SK-N-SH treated with all-trans-retinoic acid at 6 μM for 48 hours (cell line): ENCODE measurements around the gene TTC34.

ENCODE experiments used
- ATAC-seq: fragments of 200-7000 bp; cut with Tn5 transposase; 3 replicates; pipeline ENCODE4 v1.9.1; 2020; ENCODE audit warnings: mild to moderate bottlenecking, moderate library complexity
- ARNTL ChIP-seq: fragments of 450-650 bp; formaldehyde crosslinking; IDR thresholded peaks from 2 replicates; pipeline ENCODE4 v1.5.0; 2020; ENCODE audit warnings: low read depth, mild to moderate bottlenecking, moderate library complexity, borderline replicate concordance
- BACH2 ChIP-seq: fragments of 250-450 bp; sonication (Bioruptor Pico); IDR thresholded peaks from 2 replicates; pipeline ENCODE4 v1.9.0; 2021; ENCODE audit warnings: mild to moderate bottlenecking, borderline replicate concordance
- CREB5 ChIP-seq: fragments of 250-450 bp; sonication (Bioruptor Pico); IDR thresholded peaks from 2 replicates; pipeline ENCODE4 v1.5.1; 2020; ENCODE audit warnings: low read depth, mild to moderate bottlenecking, moderate library complexity
- CSDC2 ChIP-seq: fragments of 250-450 bp; sonication (Bioruptor Pico); IDR thresholded peaks from 2 replicates; pipeline ENCODE4 v1.5.0; 2020; ENCODE audit warnings: mild to moderate bottlenecking, moderate library complexity
- CSRNP3 ChIP-seq: fragments of 250-450 bp; sonication (Bioruptor Pico); IDR thresholded peaks from 2 replicates; pipeline ENCODE4 v1.5.1; 2021; ENCODE audit warnings: mild to moderate bottlenecking, moderate library complexity
- ESRRG ChIP-seq: fragments of 250-450 bp; sonication (Bioruptor Pico); IDR thresholded peaks from 2 replicates; pipeline ENCODE4 v1.6.1; 2021; ENCODE audit warnings: mild to moderate bottlenecking
- GLIS3 ChIP-seq: fragments of 250-450 bp; sonication (Bioruptor Pico); IDR thresholded peaks from 2 replicates; pipeline ENCODE4 v1.5.0; 2020; ENCODE audit warnings: mild to moderate bottlenecking, moderate library complexity
- PATZ1 ChIP-seq: fragments of 250-450 bp; sonication (Bioruptor Pico); IDR thresholded peaks from 2 replicates; pipeline ENCODE4 v1.8.0; 2020; ENCODE audit warnings: mild to moderate bottlenecking, moderate library complexity, borderline replicate concordance
- PPARA ChIP-seq: fragments of 250-450 bp; sonication (Bioruptor Pico); IDR thresholded peaks from 2 replicates; pipeline ENCODE4 v1.5.0; 2020; ENCODE audit warnings: mild to moderate bottlenecking, borderline replicate concordance
- RARB ChIP-seq: fragments of 250-450 bp; sonication (Bioruptor Pico); IDR thresholded peaks from 2 replicates; pipeline ENCODE4 v1.8.0; 2021; ENCODE audit warnings: mild to moderate bottlenecking, moderate library complexity
- SNAI2 ChIP-seq: fragments of 250-450 bp; sonication (Bioruptor Pico); IDR thresholded peaks from 2 replicates; pipeline ENCODE4 v1.5.0; 2020; ENCODE audit warnings: mild to moderate bottlenecking, moderate library complexity
- TCF4 ChIP-seq: fragments of 250-450 bp; sonication (Bioruptor Pico); IDR thresholded peaks from 2 replicates; pipeline ENCODE4 v1.8.0; 2021; ENCODE audit warnings: mild to moderate bottlenecking, moderate library complexity, borderline replicate concordance
- TOX ChIP-seq: fragments of 250-450 bp; sonication (Bioruptor Pico); IDR thresholded peaks from 2 replicates; pipeline ENCODE4 v1.8.0; 2021; ENCODE audit warnings: mild to moderate bottlenecking, moderate library complexity, borderline replicate concordance
- TSHZ2 ChIP-seq: fragments of 250-450 bp; sonication (Bioruptor Pico); IDR thresholded peaks from 2 replicates; pipeline ENCODE4 v1.5.0; 2020; ENCODE audit warnings: mild to moderate bottlenecking, moderate library complexity
- ZC3H10 ChIP-seq: fragments of 250-450 bp; sonication (Bioruptor Pico); IDR thresholded peaks from 2 replicates; pipeline ENCODE4 v1.5.1; 2021; ENCODE audit warnings: mild to moderate bottlenecking, moderate library complexity
- ZFP3 ChIP-seq: fragments of 250-450 bp; sonication (Bioruptor Pico); IDR thresholded peaks from 2 replicates; pipeline ENCODE4 v1.5.0; 2020; ENCODE audit warnings: mild to moderate bottlenecking, moderate library complexity
- ZFP30 ChIP-seq: fragments of 450-650 bp; formaldehyde crosslinking; IDR thresholded peaks from 2 replicates; pipeline ENCODE4 v1.5.0; 2022; ENCODE audit warnings: mild to moderate bottlenecking, moderate library complexity
- ZNF565 ChIP-seq: fragments of 450-650 bp; formaldehyde crosslinking; conservative IDR thresholded peaks from 2 replicates; pipeline ENCODE4 v1.5.0; 2020; ENCODE audit warnings: low read depth, mild to moderate bottlenecking, moderate library complexity
- ZNF70 ChIP-seq: fragments of 450-650 bp; formaldehyde crosslinking; IDR thresholded peaks from 2 replicates; pipeline ENCODE4 v1.5.0; 2020; ENCODE audit warnings: mild to moderate bottlenecking, moderate library complexity
- ZNF8 ChIP-seq: fragments of 450-650 bp; formaldehyde crosslinking; IDR thresholded peaks from 2 replicates; pipeline ENCODE4 v1.5.0; 2020; ENCODE audit warnings: mild to moderate bottlenecking, moderate library complexity
- TF ChIP-seq, protein P1 (sequence below): fragments of 250-450 bp; sonication (Bioruptor Pico); IDR thresholded peaks from 2 replicates; pipeline ENCODE4 v1.8.0; 2021; ENCODE audit warnings: low read depth, mild to moderate bottlenecking, moderate library complexity, borderline replicate concordance

Gene TTC34

GRCh38 chr1:2591581-2592261, 209.8 kb downstream of the TTC34 start:
- no peak for ATAC-seq
- TF ChIP-seq ZNF70 (no peak), TCF4 (no peak), ESRRG (CRISPR knock-in tag) (no peak), ZNF565 (CRISPR knock-in tag) (no peak), PATZ1 (CRISPR knock-in tag) (no peak), PPARA (CRISPR knock-in tag) (no peak), TOX (CRISPR knock-in tag) (no peak), SNAI2 (CRISPR knock-in tag) (no peak), ZFP3 (CRISPR knock-in tag) (no peak), RARB (CRISPR knock-in tag) (no peak), CSDC2 (no peak), BACH2 (CRISPR knock-in tag) (no peak), TSHZ2 (CRISPR knock-in tag) (no peak), CREB5 (no peak), ZNF8 (CRISPR knock-in tag) (no peak), ZC3H10 (no peak), ZFP30 (CRISPR knock-in tag) (no peak)

DNA sequence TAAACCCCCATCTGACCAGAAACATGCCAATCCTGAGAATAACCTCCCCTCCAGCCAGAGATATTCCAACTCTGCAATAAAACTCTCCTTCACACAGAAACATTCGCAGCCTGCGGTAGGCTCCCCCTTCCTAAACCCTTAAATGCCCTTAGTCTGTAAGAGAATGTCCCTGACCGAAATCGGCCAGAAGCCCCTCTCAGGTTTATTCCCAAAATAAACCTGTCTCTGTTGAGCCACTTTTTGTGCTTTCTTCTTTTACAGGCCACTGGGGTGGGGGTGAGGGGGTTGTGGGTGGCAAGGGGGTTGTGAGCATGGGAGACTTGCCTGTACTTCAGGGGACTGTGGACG, 210.3 kb downstream of the TTC34 start:
- ATAC-seq = no peak
- TF ChIP-seq ZC3H10 (no peak), SNAI2 (CRISPR knock-in tag) (no peak), CSRNP3 (CRISPR knock-in tag) (no peak)
- TF ChIP-seq, all 23 proteins: peak for 0

DNA sequence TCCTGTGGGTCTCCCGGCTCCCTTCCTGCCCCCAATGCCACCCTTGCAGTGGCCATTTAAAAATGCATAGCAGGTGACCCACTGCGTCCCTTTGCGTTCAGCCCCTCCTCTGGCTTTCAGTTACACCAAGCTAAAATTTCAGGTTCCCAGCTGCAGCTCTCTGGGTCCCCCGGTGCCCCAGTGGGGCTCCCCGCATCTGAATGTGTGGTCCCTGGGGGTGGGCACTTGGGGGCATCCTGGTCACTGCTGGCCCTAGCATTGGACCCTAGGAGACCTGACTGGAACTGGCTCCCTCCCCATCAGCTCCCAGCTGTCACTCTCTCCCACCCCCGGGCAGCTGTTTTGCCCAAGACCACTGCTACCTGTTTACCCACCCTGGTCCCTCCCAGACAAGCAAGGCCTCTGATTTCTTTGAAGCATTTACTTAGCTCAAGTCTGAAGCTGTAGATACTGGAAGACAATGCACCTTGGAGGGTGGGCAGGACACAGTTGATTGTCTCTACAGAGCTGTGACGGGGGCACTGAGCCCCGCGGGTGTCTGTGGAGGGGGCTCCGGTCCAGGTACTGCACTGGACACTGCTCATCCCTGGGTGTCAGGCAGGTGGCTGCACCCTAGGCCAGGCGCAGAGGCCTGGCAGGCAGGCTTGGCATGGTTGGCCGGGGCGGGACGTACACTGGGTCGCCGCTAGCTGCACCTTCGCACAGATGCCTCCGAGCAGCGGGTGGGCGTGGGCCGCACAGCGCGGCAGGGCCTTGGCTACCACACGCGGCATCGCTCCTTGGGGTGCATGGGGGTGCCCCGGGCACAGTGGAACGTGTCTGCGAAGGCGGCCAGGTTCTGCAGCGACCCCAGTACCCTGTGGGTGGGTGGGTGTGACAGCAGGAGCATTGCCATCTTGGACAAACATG, 211.0 kb downstream of the TTC34 start:
- ATAC-seq = no peak
- TF ChIP-seq ZFP3 (CRISPR knock-in tag) (no peak), TSHZ2 (CRISPR knock-in tag) (no peak), GLIS3 (CRISPR knock-in tag) (no peak), CREB5 (no peak), SNAI2 (CRISPR knock-in tag) (no peak), TOX (CRISPR knock-in tag) (no peak), CSRNP3 (CRISPR knock-in tag) (no peak), RARB (CRISPR knock-in tag) (no peak), ARNTL (CRISPR knock-in tag) (no peak), ESRRG (CRISPR knock-in tag) (no peak)
- TF ChIP-seq, protein P1, sequence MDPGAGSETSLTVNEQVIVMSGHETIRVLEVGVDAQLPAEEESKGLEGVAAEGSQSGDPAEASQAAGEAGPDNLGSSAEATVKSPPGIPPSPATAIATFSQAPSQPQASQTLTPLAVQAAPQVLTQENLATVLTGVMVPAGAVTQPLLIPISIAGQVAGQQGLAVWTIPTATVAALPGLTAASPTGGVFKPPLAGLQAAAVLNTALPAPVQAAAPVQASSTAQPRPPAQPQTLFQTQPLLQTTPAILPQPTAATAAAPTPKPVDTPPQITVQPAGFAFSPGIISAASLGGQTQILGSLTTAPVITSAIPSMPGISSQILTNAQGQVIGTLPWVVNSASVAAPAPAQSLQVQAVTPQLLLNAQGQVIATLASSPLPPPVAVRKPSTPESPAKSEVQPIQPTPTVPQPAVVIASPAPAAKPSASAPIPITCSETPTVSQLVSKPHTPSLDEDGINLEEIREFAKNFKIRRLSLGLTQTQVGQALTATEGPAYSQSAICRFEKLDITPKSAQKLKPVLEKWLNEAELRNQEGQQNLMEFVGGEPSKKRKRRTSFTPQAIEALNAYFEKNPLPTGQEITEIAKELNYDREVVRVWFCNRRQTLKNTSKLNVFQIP (CRISPR knock-in tag) = no peak
